GM18502 (cell line): Measurements from ENCODE around the gene CACNA1A.
"Not testable (repeated sequence)": the region's sequence is repeated elsewhere in the genome, so short reads cannot be mapped to it uniquely, and the experiment has no call there.

Experiments used
- ATAC-seq: cut with Tn5 transposase; IDR thresholded peaks from one replicate; pipeline ENCODE4 v1.9.1; 2021; ENCODE audit warnings: mild to moderate bottlenecking; ENCODE audit not compliant: unreplicated experiment, poor library complexity

Gene CACNA1A

GRCh38 chr19:13209484-13210338 lies 296.6 kb downstream of the CACNA1A start:
- ATAC-seq = no peak

- no peak for ATAC-seq
Measured at GRCh38 chr19:13208672-13209483, 297.4 kb downstream of the CACNA1A start.

GRCh38 chr19:13207846-13208671 lies 298.2 kb downstream of the CACNA1A start:
- peak; percentile 68 for ATAC-seq

- ATAC-seq = no peak
Measured at GRCh38 chr19:13207237-13207845, 298.9 kb downstream of the CACNA1A start.

GRCh38 chr19:13206587-13206986 lies 299.7 kb downstream of the CACNA1A start:
- no peak for ATAC-seq

GRCh38 chr19:13202112-13202511 lies 304.2 kb downstream of the CACNA1A start:
- ATAC-seq = not testable (repeated sequence)

GRCh38 chr19:13198634-13199033 lies 307.6 kb downstream of the CACNA1A start:
- ATAC-seq = no peak

- no peak for ATAC-seq
Measured at GRCh38 chr19:13195678-13196077, 310.6 kb downstream of the CACNA1A start.

- ATAC-seq = no peak
Measured at GRCh38 chr19:13190781-13191540, 315.3 kb downstream of the CACNA1A start.

GRCh38 chr19:13189600-13189999 lies 316.7 kb downstream of the CACNA1A start:
- no peak for ATAC-seq

- ATAC-seq = no peak
Measured at GRCh38 chr19:13187419-13187818, 318.9 kb downstream of the CACNA1A start.

- not testable (repeated sequence) for ATAC-seq
Measured at GRCh38 chr19:13186688-13187087, 319.6 kb downstream of the CACNA1A start.

- not testable (repeated sequence) for ATAC-seq
Measured at GRCh38 chr19:13185763-13186657, 320.3 kb downstream of the CACNA1A start.

GRCh38 chr19:13184926-13185325 lies 321.4 kb downstream of the CACNA1A start:
- ATAC-seq = not testable (repeated sequence)

- no peak for ATAC-seq
Measured at GRCh38 chr19:13181747-13182388, 324.4 kb downstream of the CACNA1A start.

GRCh38 chr19:13178291-13178690 lies 328.0 kb downstream of the CACNA1A start:
- not testable (repeated sequence) for ATAC-seq

- ATAC-seq = not testable (repeated sequence)
Measured at GRCh38 chr19:13177584-13177983, 328.7 kb downstream of the CACNA1A start.

GRCh38 chr19:13176345-13176744 lies 329.9 kb downstream of the CACNA1A start:
- no peak for ATAC-seq
